Measurements from ENCODE around the gene EGLN2. TPM values are rescaled to one million over a fixed set of nuclear protein-coding genes. Genes with fewer than 3 reads are reported as not detected.
A peak's percentile ranks its signal among the peaks of the same experiment; 100 is the strongest.
"Not testable (repeated sequence)": the region's sequence is repeated elsewhere in the genome, so short reads cannot be mapped to it uniquely, and the experiment has no call there.

EGLN2 gene
- total and polyA plus RNA-seq, 5 experiments from 2014 or later, result 104 to 243 (median 214) TPM

DNA sequence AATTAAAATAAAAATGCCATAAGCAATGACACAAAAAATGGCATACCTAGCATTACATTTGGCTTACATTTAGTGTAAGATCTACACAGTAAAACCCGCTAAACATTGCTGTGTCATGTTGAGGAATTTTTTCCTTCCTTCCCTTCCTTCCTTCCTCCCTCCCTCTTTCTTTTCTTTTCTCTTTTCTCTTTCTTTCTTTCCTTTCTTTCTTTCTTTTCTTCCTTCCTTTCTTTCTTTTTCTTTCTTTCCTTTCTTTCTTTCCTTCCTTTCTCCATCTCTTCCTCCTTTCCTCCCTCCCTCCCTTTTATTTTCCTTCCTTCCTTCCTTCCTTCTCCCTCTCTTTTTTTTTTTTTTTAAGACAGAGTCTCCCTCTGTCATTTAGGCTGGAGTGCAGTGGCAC lies 39.5 kb downstream of the EGLN2 start:
- H3K4me3 Mint-ChIP-seq, ATAC-seq, POLR2A ChIA-PET, H3K27me3 Mint-ChIP-seq, H3K9me3 Mint-ChIP-seq, DNase-seq, H3K36me3 Mint-ChIP-seq: not testable (repeated sequence)
- peak overlapping the region in 1 of 10 donors; percentile 53 for H3K27ac Mint-ChIP-seq
- peaks cover 2 to 12% (median 11%) of the 10 kb centered on the region in 4 donors for H3K4me1 Mint-ChIP-seq

DNA sequence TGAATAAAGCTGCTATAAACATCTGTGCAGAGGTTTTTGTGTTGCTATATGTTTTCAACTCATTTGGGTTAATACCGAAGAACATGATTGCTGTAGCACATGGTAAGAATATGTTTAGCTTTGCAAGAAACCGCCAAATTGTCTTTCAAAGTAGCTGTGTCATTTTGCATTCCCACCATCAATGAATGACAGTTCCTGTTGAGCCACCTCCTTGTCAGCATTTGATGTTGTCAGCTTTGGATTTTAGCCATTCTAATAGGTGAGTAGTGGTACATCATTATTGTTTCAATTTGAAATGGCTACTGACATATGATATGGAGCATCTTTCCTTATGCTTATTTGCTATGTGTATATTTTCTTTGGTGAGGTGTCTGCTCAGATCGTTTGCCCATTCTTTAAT lies 43.0 kb downstream of the EGLN2 start:
- DNase-seq, H3K9me3 Mint-ChIP-seq, H3K27me3 Mint-ChIP-seq, POLR2A ChIA-PET, H3K4me3 Mint-ChIP-seq, ATAC-seq, H3K36me3 Mint-ChIP-seq: not testable (repeated sequence)
- H3K4me1 Mint-ChIP-seq, result peaks cover 12 to 26% (median 20%) of the 10 kb centered on the region in 4 donors
- peak overlapping the region in 6 of 10 donors; percentile 20 to 86 (median 74) for H3K27ac Mint-ChIP-seq

DNA sequence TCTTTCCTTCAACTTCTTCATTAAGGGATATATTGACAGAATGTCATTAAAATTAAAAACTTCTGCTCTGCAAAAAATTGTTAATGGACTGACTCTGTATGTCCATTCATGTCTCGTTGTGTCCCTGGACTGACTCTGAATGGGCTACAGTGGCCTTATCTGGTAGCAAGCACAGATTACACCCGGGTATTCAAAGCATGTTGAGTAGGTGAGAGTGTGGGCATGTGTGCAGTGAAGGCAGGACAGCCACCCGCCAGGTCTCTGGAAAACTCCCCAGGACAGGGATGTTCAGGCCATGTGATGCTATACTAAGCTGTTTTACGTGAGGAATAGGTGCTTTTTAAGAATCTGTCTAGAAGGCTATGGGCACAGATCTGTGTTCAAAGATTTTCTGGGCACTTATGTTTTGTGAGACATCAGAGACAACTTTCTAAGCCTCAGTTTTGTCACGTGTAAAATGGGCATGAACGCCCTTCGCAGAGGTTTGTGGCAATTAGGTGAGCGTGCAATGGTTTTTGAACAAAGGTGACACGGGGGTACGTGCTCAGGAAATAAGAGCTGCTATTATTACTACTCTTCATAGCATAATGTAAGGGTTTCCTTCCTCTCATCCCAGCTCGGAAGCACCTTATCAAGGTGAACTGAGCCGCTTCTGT lies 44.1 kb downstream of the EGLN2 start:
- H3K36me3 Mint-ChIP-seq, result not testable (repeated sequence)
- POLR2A ChIA-PET, result interaction anchor here (0.5 to 1.4 kb wide), 4 partner anchors 32 to 154 kb away, joined by 3 to 5 read pairs (median 4); no protein-coding TSS in a partner anchor
- peak in 1 of 10 donors; percentile 29 for DNase-seq

DNA sequence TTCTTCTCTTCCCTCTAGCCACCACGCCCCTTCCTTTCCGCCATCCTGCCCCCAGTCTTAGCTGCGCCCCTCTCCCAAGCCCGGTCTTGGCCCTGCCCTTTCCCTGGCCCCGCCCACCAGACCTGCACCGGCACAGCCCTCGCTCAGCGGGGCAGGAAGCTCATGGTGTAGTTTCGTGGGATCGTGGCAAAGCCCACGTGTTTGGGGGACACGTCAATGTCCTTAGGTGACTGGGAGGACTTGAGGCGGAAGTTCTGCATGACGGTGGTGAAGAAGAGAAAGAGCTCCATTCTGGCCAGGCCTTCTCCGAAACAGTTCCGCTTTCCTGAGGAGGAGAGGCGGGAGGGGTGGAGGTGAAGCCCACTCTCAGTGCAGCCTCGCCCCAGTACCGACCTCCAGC lies 44.7 kb downstream of the EGLN2 start:
- peaks cover 19 to 42% (median 28%) of the 10 kb centered on the region in 4 donors for H3K4me1 Mint-ChIP-seq

More for the DNA sequence above, 44.1 kb downstream of the EGLN2 start:
- H3K9me3 Mint-ChIP-seq, result not testable (repeated sequence)
- Mint-ChIP-seq H3K27me3 (peaks cover 0 to 12% (median 11%) of the 10 kb centered on the region in 5 donors), H3K4me1 (peaks cover 16 to 37% (median 26%) of the 10 kb centered on the region in 4 donors), H3K27ac (peak overlapping the region; percentile 76 to 99 (median 92)), H3K4me3 (peak overlapping the region; percentile 46 to 84 (median 75))
- peak; percentile 19 for ATAC-seq

DNA sequence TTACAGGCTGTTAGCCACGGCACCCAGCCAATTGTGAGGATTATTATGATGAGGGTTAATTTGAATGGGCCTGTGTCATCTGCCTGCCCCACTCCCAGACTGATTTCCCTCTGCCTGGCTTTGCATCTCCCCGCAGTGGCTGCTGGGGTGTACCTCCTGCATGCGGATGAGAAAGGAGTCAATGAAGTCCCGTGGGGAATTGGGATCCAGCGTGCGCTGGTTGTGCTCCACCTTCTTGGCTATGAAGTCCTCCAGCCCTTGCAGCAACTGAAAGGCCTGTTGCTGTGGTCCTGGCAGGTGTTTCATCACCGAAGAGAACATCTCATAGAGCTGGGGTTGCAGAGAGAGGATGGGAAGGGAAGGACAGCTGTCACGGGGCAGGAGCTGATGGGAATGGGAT lies 47.7 kb downstream of the EGLN2 start:
- POLR2A ChIA-PET, DNase-seq, H3K9me3 Mint-ChIP-seq, ATAC-seq, H3K36me3 Mint-ChIP-seq: not testable (repeated sequence)
- Mint-ChIP-seq H3K4me1 (peaks cover 27 to 51% (median 34%) of the 10 kb centered on the region in 4 donors), H3K27ac (peak overlapping the region in 7 of 10 donors; percentile 1 to 97 (median 52)), H3K4me3 (peak overlapping the region in 1 of 10 donors; percentile 57), H3K27me3 (peaks cover 4 to 32% (median 26%) of the 10 kb centered on the region in 5 donors)

More for the DNA sequence above, 44.7 kb downstream of the EGLN2 start:
- ATAC-seq, result peak; percentile 92 to 95
- peak; percentile 46 to 93 (median 88) for DNase-seq
- peak overlapping the region; percentile 50 to 84 (median 75) for H3K4me3 Mint-ChIP-seq
- H3K9me3 Mint-ChIP-seq, H3K36me3 Mint-ChIP-seq: not testable (repeated sequence)
- peak overlapping the region; percentile 76 to 99 (median 94) for H3K27ac Mint-ChIP-seq
- H3K27me3 Mint-ChIP-seq, result peaks cover 0 to 17% (median 13%) of the 10 kb centered on the region in 5 donors
- POLR2A ChIA-PET, result interaction anchor here (0.9 to 1.4 kb wide), 3 partner anchors 10 to 128 kb away, joined by 4 to 5 read pairs (median 4); no protein-coding TSS in a partner anchor

DNA sequence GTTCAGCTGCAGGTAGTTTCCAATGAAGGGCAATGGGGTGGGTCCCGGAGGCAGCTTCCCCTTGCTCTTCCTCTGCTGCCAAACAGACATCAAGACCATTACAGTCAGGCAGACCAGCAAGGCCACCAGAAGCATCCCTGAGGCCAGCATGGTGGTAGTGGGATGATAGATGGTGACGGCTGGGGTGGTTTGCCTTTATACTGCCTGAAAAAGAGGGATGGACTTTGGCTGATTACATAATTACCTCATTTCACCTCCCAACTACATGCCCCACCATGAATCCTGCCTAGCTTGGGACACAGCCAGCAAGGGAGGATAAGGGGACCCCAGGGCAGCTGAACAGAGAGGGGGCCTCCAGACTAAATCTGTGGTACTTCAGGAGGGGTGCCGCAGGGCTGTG lies 51.3 kb downstream of the EGLN2 start, which contains the start of gene CYP2A6:
CYP2A6 (minus strand) TSS at position 171 of the 400 bp plus-strand sequence; CDS start at position 150, 21 bp downstream.
- peak within 1 kb of the TSS in 7 of 10 donors; percentile 50 to 81 (median 63) for H3K4me3 Mint-ChIP-seq
- H3K9me3 Mint-ChIP-seq, H3K36me3 Mint-ChIP-seq, ATAC-seq, POLR2A ChIA-PET, DNase-seq: not testable (repeated sequence)
- peak within 1 kb of the TSS in 8 of 10 donors; percentile 49 to 97 (median 76) for H3K27ac Mint-ChIP-seq
- peaks cover 15 to 28% (median 17%) of the 10 kb centered on the region in 4 donors for H3K4me1 Mint-ChIP-seq
- peaks cover 4 to 32% (median 26%) of the 10 kb centered on the region in 5 donors for H3K27me3 Mint-ChIP-seq

DNA sequence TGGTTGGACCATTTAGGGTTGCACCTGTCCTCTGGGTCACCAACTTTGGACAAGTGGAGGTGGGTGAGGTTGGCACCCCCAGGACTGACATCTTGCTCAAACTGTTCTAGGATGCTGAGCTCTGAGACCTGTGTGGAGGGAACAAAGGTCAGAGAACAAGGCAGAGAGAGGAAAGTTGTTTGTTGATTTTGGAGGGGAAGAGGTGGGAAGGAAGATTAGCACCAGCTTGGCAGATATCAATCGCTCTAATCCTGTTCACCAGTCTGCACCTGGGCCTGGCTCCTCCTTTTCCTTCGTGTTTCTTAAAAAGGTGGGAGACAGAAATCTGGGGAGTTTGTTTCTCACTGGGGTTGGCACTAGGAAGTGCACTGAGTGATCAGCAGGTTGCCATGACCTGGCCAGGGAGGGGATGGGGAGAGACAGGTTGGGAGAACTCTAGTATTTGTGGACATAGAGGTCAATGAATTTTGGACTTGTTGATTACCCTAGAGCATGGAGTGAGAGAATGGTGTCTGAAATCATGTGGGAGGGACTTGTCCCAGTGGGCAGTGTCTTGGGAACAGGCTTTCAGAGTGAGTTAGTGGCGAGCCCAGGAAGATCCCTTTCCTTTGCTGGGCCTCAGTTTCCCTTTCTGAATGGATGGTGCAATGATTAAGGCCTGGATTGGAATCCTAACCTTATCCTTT lies 53.6 kb downstream of the EGLN2 start:
- peaks cover 4 to 28% (median 19%) of the 10 kb centered on the region in 5 donors for H3K27me3 Mint-ChIP-seq
- H3K4me3 Mint-ChIP-seq, H3K9me3 Mint-ChIP-seq, H3K27ac Mint-ChIP-seq, ATAC-seq, POLR2A ChIA-PET, DNase-seq, H3K36me3 Mint-ChIP-seq: not testable (repeated sequence)
- H3K4me1 Mint-ChIP-seq, result peaks cover 12 to 20% (median 12%) of the 10 kb centered on the region in 4 donors

Other genes with a start within 250 kb of the EGLN2 start
- gene SHKBP1, start 222.3 kb upstream of the EGLN2 start, total RNA-seq, result 100 to 1,000 TPM; 116 to 122 TPM
- gene SHKBP1, start 222.3 kb upstream of the EGLN2 start, polyA plus RNA-seq, result 10 to 100 TPM; 85.3 to 98.9 (median 89.9) TPM
- 100 to 1,000 TPM in 1 of 2 experiments, 10 to 100 TPM in 1; 87.7 to 114 TPM for gene LTBP4, start 197.8 kb upstream of the EGLN2 start, total RNA-seq
- gene LTBP4, start 197.8 kb upstream of the EGLN2 start, polyA plus RNA-seq, result 10 to 100 TPM; 13.4 to 27.4 (median 18.0) TPM
- gene NUMBL, start 108.5 kb upstream of the EGLN2 start, total RNA-seq, result 10 to 100 TPM; 15.6 to 16.9 TPM
- 1 to 10 TPM in 1 of 3 donors, under 1 TPM in 2; 0.80 to 1.2 (median 0.83) TPM for gene NUMBL, start 108.5 kb upstream of the EGLN2 start, polyA plus RNA-seq
- 10 to 100 TPM; 39.2 to 39.3 TPM for gene COQ8B, start 82.3 kb upstream of the EGLN2 start, total RNA-seq
- gene COQ8B, start 82.3 kb upstream of the EGLN2 start, polyA plus RNA-seq, result 10 to 100 TPM in 2 of 3 donors, 1 to 10 TPM in 1; 9.8 to 14.8 (median 13.3) TPM
- 1 to 10 TPM; 6.3 to 8.1 TPM for gene ITPKC, start 82.1 kb upstream of the EGLN2 start, total RNA-seq
- 1 to 10 TPM; 2.9 to 5.7 (median 4.0) TPM for gene ITPKC, start 82.1 kb upstream of the EGLN2 start, polyA plus RNA-seq
- 1 to 10 TPM; 7.0 to 7.1 TPM for gene ACTMAP, start 48.7 kb upstream of the EGLN2 start, total RNA-seq
- 1 to 10 TPM; 2.5 to 4.6 (median 3.4) TPM for gene ACTMAP, start 48.7 kb upstream of the EGLN2 start, polyA plus RNA-seq
- gene SNRPA, start 48.0 kb upstream of the EGLN2 start, total RNA-seq, result 10 to 100 TPM; 64.1 to 68.2 TPM
- 10 to 100 TPM; 45.9 to 62.3 (median 60.4) TPM for gene SNRPA, start 48.0 kb upstream of the EGLN2 start, polyA plus RNA-seq
- gene MIA, start 23.7 kb upstream of the EGLN2 start, total RNA-seq, result 1 to 10 TPM in 1 of 2 experiments, not detected in 1; 2.2 TPM
- not detected for gene MIA, start 23.7 kb upstream of the EGLN2 start, polyA plus RNA-seq
- gene RAB4B, start 20.9 kb upstream of the EGLN2 start, total RNA-seq, result 10 to 100 TPM; 47.3 to 48.6 TPM
- gene RAB4B, start 20.9 kb upstream of the EGLN2 start, polyA plus RNA-seq, result 10 to 100 TPM; 76.4 to 87.2 (median 87.1) TPM
- not detected for gene CYP2A6, start 51.3 kb downstream of the EGLN2 start, total RNA-seq
- not detected for gene CYP2A6, start 51.3 kb downstream of the EGLN2 start, polyA plus RNA-seq
- gene CYP2A7, start 83.0 kb downstream of the EGLN2 start, total RNA-seq, result not detected
- not detected for gene CYP2A7, start 83.0 kb downstream of the EGLN2 start, polyA plus RNA-seq
- gene CYP2B6, start 192.1 kb downstream of the EGLN2 start, total RNA-seq, result not detected
- gene CYP2B6, start 192.1 kb downstream of the EGLN2 start, polyA plus RNA-seq, result not detected

Measured in naive thymus-derived CD8-positive, alpha-beta T cell (primary cell).